ENCODE measurements around the gene FHIT.

Gene FHIT

GRCh38 chr3:60440869-60441268 lies 810.4 kb downstream of the FHIT start:
- no peak for DNase-seq

- no peak for DNase-seq
These were observed 815.2 kb downstream of the FHIT start for GRCh38 chr3:60435941-60436650.

- DNase-seq = no peak
These were observed 816.3 kb downstream of the FHIT start for GRCh38 chr3:60434950-60435349.

GRCh38 chr3:60434323-60434722 lies 816.9 kb downstream of the FHIT start:
- no peak for DNase-seq

GRCh38 chr3:60431599-60431958 lies 819.7 kb downstream of the FHIT start:
- DNase-seq = no peak

GRCh38 chr3:60430205-60430604 lies 821.0 kb downstream of the FHIT start:
- DNase-seq = no peak

GRCh38 chr3:60427109-60427508 lies 824.1 kb downstream of the FHIT start:
- DNase-seq = no peak

GRCh38 chr3:60424942-60425341 lies 826.3 kb downstream of the FHIT start:
- DNase-seq = no peak

- no peak for DNase-seq
These were observed 827.2 kb downstream of the FHIT start for GRCh38 chr3:60424034-60424433.

- no peak for DNase-seq
These were observed 827.7 kb downstream of the FHIT start for GRCh38 chr3:60423556-60423955.

GRCh38 chr3:60421749-60422446 lies 829.4 kb downstream of the FHIT start:
- no peak for DNase-seq

GRCh38 chr3:60417576-60417975 lies 833.7 kb downstream of the FHIT start:
- DNase-seq = no peak

GRCh38 chr3:60414011-60414410 lies 837.2 kb downstream of the FHIT start:
- DNase-seq = no peak

- no peak for DNase-seq
These were observed 837.7 kb downstream of the FHIT start for GRCh38 chr3:60413551-60413950.

- DNase-seq = no peak
These were observed 847.4 kb downstream of the FHIT start for GRCh38 chr3:60403866-60404265.

- no peak for DNase-seq
These were observed 848.3 kb downstream of the FHIT start for GRCh38 chr3:60402931-60403330.

GRCh38 chr3:60399861-60400845 lies 851.1 kb downstream of the FHIT start:
- DNase-seq = no peak

GRCh38 chr3:60399292-60399691 lies 852.0 kb downstream of the FHIT start:
- no peak for DNase-seq

GRCh38 chr3:60395173-60395762 lies 856.0 kb downstream of the FHIT start:
- no peak for DNase-seq

GRCh38 chr3:60393946-60394345 lies 857.3 kb downstream of the FHIT start:
- no peak for DNase-seq

- DNase-seq = no peak
These were observed 858.8 kb downstream of the FHIT start for GRCh38 chr3:60392501-60392900.

- no peak for DNase-seq
These were observed 860.0 kb downstream of the FHIT start for GRCh38 chr3:60391292-60391691.

GRCh38 chr3:60388731-60389130 lies 862.5 kb downstream of the FHIT start:
- DNase-seq = no peak

All from activated CD8-positive, alpha-beta memory T cell treated with anti-CD3 and anti-CD28 coated beads, Interleukin-2, amount 50 U/mL, for 4 hours (primary cell).